GM18520 (cell line): Measurements from ENCODE around the gene ATP7B.
"Not testable (repeated sequence)": the region's sequence is repeated elsewhere in the genome, so short reads cannot be mapped to it uniquely, and the experiment has no call there.

Experiments
- ATAC-seq: cut with Tn5 transposase; IDR thresholded peaks from one replicate; pipeline ENCODE4 v1.9.1; 2021; ENCODE audit not compliant: unreplicated experiment

ATP7B gene

DNA sequence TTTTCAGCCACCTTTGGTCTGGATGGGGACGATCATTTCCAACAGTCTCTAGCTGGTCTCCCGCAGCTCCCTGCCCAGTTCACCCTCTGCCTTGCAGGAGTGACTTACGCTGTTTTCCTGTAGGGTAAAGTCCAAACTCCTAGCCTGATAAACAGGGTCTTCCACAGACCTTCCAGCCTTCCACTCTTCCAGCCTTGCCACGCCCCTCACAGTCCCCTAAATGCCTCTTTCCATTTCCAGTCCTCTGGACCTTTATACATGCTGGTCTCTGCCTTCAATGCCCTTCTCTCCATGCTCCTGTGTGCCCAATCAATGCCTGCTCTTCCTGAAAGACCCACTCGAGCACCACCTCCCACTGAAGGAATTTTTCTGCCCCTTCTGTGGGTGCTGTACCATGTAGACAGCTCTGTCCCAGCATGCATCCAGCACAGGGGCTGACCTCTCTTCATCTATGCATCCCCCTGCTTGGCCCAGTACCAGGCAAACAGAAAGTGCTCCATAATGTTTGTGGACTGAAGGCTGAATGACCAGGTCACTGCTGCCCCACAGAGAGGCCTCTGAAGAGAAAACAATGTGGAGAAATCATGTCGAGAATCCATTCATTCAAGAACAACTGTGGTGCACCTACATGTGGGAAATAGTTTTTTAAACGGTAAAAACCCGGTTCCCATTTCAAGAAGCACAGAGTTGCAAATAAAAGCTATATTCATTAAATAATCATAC lies 4.6 kb downstream of the ATP7B start:
- ATAC-seq = no peak

DNA sequence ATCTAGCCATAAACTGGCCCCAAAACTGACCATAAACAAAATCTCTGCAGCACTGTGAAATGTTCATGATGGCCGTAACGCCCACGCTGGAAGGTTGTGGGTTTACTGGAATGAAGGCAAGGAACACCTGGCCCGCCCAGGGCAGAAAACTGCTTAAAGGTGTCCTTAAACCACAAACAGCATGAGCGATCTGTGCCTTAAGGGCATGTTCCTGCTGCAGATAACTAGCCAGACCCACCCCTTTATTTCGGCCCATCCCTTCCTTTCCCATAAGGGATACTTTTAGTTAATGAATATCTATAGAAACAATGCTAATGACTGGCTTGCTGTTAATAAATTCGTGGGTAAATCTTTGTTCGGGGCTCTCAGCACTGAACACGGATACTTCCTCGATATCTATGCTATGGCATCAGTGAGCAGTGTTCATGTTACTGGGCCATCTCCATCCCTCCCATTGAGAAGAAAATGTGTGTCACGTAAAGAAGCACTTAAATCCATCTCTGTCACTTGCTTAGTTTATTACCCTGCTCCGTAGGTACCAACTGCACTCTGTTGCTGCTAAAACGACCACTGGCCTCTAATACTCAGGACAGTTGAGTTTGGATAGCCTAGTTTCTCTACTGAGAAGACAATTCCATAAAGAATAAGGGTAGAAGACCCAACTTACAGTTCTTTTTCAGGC lies 5.3 kb downstream of the ATP7B start:
- ATAC-seq = no peak

DNA sequence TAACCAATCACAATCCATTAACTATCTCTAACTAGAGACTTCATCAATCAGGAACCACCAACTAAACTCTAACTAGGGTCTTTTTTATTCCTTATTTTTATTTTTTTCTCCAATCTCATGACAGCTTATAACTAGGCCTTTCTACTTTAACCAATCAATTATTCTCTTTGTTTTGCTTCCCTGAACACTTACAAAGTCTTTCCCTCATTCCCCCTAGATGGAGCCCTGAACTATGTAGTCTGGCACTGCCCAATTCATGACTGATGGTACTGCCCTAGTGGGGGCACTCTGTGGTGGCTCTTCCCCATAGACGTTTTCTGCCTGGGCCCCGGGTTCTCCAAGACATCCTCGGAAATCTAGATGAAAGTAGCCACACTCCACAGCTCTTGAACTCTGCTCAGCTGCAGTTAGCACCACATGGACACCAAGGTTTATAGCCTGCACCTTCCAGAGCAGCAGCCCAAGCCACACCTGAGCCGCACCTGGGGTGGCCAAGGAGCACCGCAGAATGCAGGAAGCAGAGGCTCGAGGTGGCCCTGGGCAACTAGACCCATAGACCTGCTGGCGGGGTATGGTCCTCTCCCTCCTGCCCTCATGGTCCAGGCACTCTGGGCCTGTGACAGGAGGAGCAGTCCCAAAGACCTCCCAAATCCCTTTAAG lies 6.6 kb downstream of the ATP7B start:
- no peak for ATAC-seq

DNA sequence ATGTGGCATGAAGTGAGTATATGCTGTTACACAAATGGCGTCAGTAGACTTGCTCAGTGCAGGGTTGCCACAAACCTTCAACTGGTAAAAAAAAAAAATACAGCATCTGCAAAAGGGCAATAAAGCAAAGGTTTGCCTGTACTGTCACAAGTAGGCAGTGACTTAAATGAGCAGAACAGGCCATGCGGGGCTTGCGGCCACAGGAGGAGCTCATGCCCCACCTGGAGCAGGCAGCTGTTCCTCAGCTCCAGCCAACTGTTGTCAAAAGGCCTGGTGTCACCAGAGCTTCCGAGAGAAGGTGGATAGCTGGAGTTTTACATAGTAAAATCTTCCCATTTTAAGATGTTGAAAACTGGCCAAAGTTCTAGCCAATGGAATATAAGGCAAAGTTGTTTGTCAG lies 7.7 kb downstream of the ATP7B start:
- ATAC-seq = no peak

DNA sequence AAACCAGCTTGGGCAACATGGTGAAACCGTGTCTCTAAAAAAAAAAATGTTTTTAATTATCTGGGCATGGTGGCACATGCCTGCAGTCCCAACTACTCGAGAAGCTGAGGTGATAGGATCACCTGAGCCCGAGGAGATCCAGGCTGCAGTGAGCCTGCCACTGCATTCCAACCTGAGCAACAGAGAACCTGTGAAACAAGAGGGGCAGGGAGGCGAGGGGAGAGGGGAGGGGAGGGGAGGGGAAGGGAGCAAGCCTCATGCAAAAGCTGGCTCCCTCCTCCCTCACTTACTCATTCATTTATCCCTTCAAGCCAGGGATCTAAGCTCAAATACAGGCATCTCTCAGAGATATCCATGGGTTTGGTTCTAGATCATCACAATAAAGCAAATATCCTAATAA lies 8.9 kb downstream of the ATP7B start:
- ATAC-seq = no peak

DNA sequence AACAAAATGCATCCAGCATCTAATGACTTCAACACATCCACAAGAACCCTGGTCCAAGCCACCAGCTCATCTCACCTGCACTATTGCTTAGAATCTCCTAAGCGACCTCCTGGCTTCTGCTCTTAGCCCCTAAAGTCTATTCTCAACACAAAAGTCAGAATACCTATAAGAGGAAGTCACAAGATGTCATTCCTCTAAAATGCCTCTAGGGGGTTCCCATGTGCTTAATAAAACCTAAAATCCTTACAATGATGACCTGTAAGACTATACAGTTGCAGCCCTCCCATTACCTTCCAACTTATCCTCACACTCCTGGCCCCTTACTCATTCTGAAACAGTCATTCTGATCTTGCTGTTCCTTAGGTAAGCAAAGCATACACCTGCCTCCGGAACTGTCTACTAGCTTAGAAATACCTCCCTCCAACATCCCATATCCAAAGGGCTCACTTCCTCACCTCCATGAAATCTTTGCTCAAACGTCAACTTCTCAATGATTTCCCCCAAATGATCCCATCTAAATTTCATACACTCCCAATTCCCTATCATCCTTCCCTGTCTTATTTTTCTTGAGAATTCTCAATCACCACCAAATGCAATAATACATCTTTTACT lies 10.0 kb downstream of the ATP7B start:
- no peak for ATAC-seq

DNA sequence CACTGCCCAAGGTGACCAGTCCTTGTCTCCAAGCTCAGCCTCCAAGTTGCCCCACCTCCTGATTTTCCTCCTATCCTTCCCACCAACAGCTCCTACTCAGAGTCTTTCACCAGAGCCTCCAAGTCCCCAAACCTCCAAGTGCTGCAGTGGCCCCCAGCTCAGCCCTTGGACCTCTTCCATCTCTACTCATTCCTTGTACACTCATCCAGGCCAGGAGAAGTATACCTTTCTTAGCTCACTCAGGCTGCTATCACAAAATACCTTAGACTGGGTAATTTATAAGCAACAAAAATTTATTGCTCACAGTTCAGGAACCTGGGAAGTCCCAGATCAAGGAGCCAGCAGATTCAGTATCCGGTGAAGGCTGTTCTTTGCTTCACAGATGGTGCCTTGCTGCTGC lies 11.3 kb downstream of the ATP7B start:
- ATAC-seq = no peak

DNA sequence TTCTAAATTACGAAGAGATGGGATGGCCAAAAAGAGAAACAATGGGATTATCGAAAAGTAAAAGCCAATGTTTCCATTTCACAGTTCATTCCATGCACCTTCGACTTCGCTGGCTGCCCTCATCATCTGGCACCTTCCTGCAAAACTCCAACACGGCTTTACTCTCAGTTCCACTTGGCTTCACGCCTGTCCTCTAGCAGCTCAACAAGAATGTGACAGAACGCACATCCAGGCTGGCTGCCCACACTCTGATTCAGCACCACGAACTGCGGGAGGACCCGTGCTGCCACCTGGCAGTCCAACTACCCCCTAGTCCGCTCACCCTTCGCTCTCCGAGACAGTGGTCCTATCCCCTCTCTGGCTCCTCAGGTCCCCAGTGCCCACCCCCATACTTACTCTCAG lies 11.7 kb downstream of the ATP7B start:
- ATAC-seq = no peak

DNA sequence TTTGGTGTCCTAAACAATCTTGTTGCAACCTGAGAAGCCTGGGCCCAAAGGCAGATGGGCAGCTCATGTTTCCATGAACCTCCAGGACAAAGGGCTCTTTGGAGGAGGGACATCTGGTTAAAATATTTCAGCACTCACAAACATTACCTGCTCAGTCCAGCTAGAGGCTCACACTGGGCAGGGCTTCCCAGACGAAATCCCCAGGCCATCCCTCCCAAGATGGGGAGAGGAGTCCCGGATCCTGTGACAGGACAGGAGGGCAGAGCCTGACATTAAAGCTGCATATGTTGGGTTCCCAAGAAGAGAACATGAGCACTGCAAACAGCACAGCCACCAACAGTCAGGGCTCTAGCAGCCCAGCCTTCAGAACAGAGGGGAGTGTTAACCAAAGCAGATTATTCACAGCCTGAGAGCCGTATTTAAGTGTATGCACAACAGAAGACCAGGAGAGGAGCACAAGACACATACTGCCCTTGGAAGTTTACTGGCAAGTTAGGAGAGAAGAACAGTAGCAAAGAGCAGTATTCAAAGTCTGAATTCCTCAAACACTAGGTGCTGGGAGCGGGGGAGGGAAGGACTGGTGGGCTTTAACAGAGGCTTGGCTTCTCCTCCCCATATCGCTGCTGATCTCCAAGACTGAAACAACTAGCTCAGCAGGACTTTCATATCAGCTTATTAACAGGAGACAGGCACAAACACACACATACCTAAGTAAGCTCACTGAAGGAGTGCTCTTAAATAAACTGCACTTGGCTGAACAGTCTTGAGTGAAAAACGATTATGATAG lies 12.3 kb downstream of the ATP7B start:
- ATAC-seq = no peak

DNA sequence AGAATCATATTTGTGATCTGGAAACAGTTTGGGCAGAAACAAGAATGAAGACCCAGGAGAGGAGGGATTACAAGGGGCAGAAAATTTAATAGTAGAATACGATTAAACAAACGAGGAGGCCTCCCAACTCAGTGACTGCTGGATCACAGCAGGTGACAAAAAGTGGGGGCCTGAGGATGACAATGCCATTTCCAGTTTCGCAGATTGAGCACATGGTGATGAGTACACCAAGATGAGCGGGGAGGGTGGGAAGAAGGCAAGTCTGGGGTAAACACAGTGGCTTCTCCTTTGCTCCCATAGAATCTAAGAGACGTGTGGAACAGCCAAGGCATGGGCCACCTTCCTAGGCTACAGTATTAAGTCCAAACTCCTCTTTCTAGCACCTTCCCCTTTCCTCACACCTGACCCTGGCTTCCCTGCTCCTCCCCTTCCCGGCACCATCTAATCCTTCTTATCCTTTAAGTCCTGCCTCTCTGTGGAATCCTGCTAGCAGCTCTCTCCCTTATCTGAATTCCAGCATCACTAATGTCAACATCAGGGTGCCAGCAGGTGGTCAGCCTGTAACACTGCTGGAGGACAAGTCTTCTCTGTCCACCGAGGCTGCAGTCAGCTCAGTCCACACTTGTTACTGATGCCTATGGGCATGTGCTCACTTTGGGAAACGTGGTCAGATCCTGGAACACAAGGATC lies 13.5 kb downstream of the ATP7B start:
- no peak for ATAC-seq

DNA sequence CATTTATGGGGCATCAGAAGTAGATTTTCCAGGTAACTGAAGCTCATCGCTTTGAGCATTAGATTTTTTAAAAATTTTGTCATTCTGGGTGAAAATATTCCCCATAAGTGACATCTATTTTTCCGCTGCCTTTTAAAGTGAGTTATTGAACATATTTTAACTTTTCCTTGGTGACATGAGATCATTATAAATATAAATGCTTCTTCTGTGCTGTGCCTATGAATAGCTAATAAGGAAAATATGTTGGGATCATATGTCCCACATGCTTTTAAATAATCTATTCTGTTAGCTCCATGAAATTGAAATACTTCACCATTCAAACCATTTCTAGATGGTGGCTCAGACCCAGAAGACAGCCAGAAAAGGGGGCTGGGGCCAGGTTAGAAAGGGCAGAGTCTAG lies 14.1 kb downstream of the ATP7B start:
- ATAC-seq = no peak

DNA sequence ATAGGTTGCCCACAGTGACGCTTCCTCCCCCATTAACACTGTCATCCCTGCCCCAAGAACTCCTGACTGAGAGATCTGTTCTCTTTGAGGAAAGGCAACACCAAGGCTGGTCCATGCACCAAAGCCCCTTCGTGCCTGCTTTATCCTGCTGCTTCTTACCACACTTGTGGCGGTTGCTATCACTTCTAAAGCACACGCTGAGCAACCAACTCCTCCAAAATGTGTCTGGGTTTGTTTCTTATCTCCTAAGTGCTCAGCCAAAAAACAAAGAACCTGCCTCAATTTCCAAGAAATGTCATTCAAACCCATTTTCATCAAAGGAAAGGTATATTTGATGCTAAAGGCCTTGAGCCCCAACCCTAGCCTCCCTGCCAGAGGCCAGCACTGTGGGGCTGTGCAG lies 14.6 kb downstream of the ATP7B start:
- no peak for ATAC-seq

DNA sequence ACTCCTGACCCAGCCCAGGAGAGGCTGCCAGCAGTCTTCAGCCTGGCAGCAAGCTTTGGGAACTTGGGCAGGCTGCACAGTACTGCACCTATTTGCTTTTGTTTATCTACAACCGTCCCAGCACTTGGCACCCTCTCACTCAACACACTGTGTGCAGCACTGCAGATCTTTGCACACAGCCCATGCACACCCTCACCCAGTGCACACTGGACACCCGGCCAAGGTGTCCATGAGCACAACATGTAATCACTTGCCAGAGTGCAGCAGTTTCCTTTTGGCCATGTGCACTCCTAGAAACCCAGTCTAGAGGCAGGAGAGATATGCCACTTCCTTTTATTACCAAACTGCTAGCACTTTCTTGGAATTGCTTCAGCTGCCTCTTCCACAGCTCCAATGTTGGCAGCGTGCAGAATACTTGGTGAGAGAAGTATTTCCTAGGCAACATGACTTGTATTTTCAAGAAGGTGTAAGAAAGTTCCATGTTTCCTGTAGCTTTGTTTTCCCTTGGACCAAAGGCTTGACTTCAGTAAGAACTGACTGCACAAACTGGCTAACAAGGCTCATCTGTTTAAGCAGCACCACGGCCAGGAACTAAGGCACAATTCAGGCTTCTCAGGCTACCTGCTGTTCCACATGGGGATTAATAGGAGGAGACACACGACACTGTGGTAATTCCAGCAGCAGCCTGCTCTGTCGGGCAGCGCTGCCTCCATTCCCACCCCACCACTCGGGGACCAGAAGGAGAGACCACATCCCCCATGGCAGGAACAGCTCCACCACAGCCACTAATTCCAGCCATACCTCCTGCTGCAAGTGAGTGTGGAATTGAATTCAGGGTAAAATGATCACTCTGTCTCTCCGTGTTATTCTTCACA lies 15.3 kb downstream of the ATP7B start:
- ATAC-seq = no peak

DNA sequence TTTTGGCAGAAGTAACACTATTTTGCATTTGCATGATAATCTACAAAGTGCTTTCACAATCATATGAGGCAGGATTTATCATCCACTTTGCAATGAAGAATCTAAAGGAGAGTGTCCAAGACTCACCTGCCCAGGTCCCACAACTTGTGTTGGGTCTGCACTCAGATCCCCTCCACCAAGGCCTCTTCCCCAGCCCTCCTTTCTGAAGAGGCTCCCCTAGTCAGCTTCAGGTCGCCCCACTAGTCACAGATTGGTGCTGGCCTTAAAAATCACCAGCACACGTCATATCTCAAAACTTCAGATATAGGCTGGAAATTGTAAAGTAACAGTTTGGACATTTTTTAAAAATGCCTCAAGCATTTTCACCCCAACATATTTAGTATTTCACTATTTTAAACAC lies 17.5 kb downstream of the ATP7B start:
- no peak for ATAC-seq

DNA sequence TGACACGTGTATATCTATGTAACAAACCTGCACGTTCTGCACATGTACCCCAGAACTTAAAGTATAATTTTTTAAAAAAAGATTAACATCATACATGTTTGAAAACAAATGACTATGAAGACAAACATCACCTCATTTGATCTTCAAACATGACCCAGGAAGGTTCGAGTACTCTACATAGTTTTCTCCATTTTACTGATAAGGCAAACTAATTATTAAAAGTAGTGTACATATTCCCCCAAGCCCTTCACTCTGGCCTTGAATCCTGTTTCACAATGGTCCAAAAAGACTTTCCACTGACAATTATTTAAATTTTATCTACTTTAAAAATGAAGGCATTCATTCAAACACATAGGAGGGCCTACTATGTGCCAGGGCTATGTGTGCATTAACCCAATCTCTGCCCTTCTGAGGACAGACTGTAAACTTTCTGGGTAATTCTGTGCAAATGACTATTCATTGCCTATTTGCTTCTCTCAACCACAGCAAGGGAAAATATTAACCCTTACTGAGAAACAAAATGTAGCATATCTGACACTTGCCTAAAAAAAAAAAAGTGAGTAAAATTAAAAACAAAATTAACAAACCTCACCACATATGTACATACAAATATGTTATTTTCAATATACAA lies 22.1 kb downstream of the ATP7B start:
- ATAC-seq = no peak

DNA sequence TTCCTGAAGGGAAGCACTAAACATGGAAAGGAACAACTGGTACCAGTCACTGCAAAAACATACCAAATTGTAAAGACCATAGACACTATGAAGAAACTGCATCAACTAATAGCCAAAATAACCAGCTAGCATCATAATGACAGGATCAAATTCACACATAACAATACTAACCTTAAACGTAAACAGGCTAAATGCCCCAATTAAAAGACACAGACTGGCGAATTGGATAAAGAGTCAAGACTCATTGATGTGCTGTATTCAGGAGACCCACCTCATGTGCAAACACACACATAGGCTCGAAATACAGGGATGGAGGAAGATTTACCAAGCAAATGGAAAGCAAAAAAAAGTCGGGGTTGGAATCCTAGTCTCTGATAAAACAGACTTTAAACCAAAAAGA lies 26.3 kb downstream of the ATP7B start:
- ATAC-seq = not testable (repeated sequence)

DNA sequence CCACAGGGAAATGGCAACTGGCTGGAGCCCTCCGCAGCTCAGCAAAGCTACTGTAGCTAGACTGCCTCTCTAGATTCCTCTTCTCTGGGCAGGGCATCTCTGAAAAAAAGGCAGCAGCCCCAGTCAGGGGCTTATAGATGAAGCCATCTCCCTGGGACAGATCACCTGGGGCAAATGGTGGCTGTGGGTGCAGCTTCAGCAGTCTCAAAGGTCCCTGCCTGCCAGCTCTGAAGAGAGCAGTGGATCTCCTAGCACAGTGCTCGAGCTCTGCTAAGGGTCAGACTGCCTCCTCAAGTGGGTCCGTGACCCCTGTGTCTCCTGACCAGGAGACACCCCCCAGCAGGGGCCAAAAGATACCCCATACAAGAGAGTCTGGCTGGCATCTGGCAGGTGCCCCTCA lies 28.0 kb downstream of the ATP7B start:
- not testable (repeated sequence) for ATAC-seq

DNA sequence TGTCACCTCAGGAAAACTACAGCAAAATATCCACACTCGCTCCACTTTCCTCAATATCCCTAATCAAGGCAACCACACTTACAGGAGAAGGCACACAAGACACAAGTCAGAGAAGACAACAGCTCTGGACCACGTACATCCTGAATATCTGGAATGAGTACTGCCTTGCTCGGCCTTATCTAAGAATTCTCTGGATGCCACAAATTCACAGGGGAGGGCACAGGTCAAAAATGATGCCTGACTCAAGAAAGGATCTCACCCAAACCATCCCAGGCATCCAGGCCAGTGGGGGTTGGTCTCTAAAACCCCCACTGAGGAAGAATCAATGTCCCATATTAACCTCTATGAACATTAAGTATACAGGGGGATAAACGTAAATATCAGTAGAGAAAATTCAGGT lies 29.9 kb downstream of the ATP7B start:
- ATAC-seq = no peak

DNA sequence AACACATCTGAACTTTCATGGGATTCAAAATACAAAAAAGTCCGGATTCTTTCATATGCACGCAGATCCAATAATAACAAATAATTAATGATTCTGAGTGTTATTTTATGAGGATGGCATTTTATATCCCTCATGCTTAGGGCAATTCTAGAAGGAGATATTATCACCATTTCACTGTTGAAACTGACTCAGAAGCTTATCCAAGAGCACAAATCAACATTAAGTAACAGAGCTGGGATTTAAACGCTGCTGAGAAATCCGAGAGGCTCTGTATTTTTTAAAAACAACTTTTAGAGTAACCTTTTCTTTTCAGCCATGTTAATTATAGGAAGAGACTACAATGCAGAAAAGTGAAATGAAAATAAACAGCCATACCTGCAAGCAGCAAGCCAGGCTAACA lies 30.3 kb downstream of the ATP7B start:
- no peak for ATAC-seq
